ENCODE data around the gene CSPG4. TPM values are rescaled to one million over a fixed set of nuclear protein-coding genes. Genes with fewer than 3 reads are reported as not detected.
"Not testable (repeated sequence)": the region's sequence is repeated elsewhere in the genome, so short reads cannot be mapped to it uniquely, and the experiment has no call there.

The CSPG4 gene
- total RNA-seq, 4 donors from 2014 or later = 11.2 to 60.9 (median 31.3) TPM

DNA sequence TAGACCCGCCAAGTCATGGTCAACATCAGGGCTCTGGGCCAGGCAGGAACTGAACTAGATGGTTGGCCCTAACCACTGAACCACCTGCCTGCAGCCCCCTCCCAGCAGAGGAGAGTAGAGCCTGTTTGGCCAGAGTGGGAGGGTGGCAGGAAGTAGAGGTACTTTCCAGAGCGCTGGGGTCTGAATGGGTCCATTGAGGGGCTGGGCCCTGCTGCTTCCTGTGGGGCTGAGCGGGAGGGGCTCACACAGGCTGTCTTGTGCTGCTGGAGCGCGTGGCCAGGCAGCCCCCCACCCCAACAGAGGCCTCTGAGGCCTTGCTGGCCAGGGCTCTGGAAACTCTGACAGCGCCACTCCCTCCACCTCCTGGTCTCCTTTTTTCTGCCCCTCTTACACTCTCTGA lies 17.4 kb downstream of the CSPG4 start:
- H3K4me1 ChIP-seq = peaks cover 42 to 56% (median 48%) of the 10 kb centered on the region in 4 donors
- H3K4me3 ChIP-seq = no peak overlapping the region
- peak overlapping the region; percentile 84 to 94 (median 88) for H3K27ac ChIP-seq
- intact Hi-C loops (cut with DNase I; ENCODE audit: low total_unique reads) = no loop called here
- H3K9me3 ChIP-seq = no peaks in the 10 kb centered on the region
- H3K36me3 ChIP-seq = no peaks in the 10 kb centered on the region
- in situ Hi-C loops (cut with MboI; ENCODE audit: low pct_ligation_motif_present in 1 of 4, low pct_unique_long_range_greater_than_20kb in 1 of 4, low sequenced_read_pairs in 3 of 4) = no loop called here
- TF ChIP-seq, protein P1, sequence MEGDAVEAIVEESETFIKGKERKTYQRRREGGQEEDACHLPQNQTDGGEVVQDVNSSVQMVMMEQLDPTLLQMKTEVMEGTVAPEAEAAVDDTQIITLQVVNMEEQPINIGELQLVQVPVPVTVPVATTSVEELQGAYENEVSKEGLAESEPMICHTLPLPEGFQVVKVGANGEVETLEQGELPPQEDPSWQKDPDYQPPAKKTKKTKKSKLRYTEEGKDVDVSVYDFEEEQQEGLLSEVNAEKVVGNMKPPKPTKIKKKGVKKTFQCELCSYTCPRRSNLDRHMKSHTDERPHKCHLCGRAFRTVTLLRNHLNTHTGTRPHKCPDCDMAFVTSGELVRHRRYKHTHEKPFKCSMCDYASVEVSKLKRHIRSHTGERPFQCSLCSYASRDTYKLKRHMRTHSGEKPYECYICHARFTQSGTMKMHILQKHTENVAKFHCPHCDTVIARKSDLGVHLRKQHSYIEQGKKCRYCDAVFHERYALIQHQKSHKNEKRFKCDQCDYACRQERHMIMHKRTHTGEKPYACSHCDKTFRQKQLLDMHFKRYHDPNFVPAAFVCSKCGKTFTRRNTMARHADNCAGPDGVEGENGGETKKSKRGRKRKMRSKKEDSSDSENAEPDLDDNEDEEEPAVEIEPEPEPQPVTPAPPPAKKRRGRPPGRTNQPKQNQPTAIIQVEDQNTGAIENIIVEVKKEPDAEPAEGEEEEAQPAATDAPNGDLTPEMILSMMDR (IDR thresholded peaks at IDR 0.05) = no peak
- TF ChIP-seq POLR2A (IDR thresholded peaks at IDR 0.05) = no peak
- no peak for TF ChIP-seq EP300 (IDR thresholded peaks at IDR 0.05; ENCODE audit: low read depth)
- no peak for TF ChIP-seq POLR2AphosphoS5 (IDR thresholded peaks at IDR 0.05)
- DNase-seq = no peak
- 68% methylated on average over 6 of the region's 6 CpGs; no CpG with 5 or more reads in 1 of the 2 donors for WGBS, 2 donors (ENCODE audit: low coverage in 1 of 2)
- no peaks in the 10 kb centered on the region for H3K27me3 ChIP-seq

DNA sequence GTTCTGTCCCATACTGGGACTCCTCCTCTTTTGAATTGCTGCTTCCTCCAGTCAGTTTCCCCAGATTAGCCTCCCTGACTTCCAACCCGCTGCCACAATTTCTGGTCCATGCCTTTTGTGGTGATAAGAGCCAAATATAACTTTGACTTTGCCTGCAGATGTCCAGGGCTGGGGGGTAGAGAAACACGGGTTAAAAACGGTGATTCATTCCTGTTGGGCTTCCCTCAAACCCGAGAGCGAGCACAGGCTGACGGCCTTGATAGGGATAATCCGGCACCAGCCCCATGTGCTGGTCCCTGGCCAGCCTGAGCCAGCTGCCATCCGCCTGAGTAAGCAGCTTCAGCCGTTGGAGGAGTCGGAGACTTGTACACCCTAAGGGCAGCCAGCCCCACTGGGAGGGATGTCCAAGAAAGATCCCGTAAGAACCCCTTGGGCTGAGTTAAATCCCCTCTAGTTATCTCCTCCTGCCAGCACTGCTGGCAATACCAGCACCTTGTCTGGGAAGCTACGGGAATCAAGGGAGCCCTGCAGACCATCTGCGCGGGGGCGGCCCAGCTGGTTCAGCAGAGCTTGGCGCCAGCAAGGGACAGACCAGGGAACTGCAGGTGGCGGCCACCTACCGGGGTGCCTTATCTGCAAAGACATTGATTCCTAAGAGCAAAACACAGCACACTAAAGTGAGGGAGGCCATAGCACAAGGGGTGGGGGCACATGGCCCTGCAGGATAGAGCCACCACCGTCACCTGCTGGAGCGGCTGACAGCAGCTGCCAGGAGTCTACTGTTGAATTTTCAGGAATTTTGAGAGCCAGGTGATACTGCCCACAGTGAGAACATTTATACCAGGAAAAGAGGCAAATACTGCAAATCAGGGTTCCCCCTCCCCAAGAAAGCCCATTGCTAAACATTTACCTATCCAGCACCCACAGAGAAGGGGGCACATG lies 18.1 kb downstream of the CSPG4 start:
- Histone ChIP-seq H3K4me3 (no peak overlapping the region), H3K36me3 (no peaks in the 10 kb centered on the region), H3K4me1 (peaks cover 37 to 51% (median 44%) of the 10 kb centered on the region in 4 donors), H3K27ac (peak overlapping the region; percentile 84 to 94 (median 88)), H3K9me3 (no peaks in the 10 kb centered on the region), H3K27me3 (no peaks in the 10 kb centered on the region)
- peak; percentile 64 for DNase-seq
- no peak for TF ChIP-seq POLR2A (IDR thresholded peaks at IDR 0.05)
- peak; percentile 33 to 58 (median 50) for TF ChIP-seq POLR2AphosphoS5 (IDR thresholded peaks at IDR 0.05)
- TF ChIP-seq, protein P1 (IDR thresholded peaks at IDR 0.05) = peak; percentile 33 to 47 (median 45)
- in situ Hi-C loops (cut with MboI; ENCODE audit: low pct_ligation_motif_present in 1 of 4, low pct_unique_long_range_greater_than_20kb in 1 of 4, low sequenced_read_pairs in 3 of 4) = no loop called here
- WGBS, 2 donors (ENCODE audit: low coverage in 1 of 2) = 36% methylated on average over 14 of the region's 20 CpGs; no CpG with 5 or more reads in 1 of the 2 donors
- intact Hi-C loops (cut with DNase I; ENCODE audit: low total_unique reads) = no loop called here

GRCh38 chr15:75693501-75694240 lies 19.0 kb downstream of the CSPG4 start:
- DNase-seq = no peak
- 40 to 58% methylated on average over 2 to 13 of the region's 14 CpGs for WGBS, 2 donors (ENCODE audit: low coverage in 1 of 2)

DNA sequence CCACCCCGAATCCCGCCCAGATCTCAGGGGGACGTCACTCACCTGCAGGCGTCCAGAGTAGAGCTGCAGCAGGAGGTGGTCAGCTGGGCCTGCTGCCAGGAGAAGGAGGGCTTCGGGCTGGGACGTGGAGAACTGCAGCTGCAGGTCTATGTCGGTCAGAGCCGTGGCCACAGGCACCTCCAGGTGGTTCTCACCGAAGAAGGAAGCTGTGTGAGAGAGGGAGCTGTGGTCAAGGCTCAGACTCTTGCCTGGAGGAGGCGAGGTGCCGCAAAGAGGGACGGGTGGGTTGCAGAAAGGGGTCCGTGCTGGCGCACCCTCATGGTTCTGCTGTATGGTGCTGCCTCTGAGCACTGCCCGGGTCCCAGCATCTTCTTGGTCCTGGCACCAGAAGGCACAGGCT lies 19.6 kb downstream of the CSPG4 start:
- H3K27me3 ChIP-seq; in situ Hi-C loops (cut with MboI; ENCODE audit: low pct_ligation_motif_present in 1 of 4, low pct_unique_long_range_greater_than_20kb in 1 of 4, low sequenced_read_pairs in 3 of 4); intact Hi-C loops (cut with DNase I; ENCODE audit: low total_unique reads); H3K36me3 ChIP-seq; H3K9me3 ChIP-seq; DNase-seq; H3K4me3 ChIP-seq: not testable (repeated sequence)
- Histone ChIP-seq H3K27ac (peak overlapping the region; percentile 84 to 94 (median 88)), H3K4me1 (peaks cover 26 to 43% (median 39%) of the 10 kb centered on the region in 4 donors)
- 69% methylated on average over 11 of the region's 15 CpGs; no CpG with 5 or more reads in 1 of the 2 donors for WGBS, 2 donors (ENCODE audit: low coverage in 1 of 2)

More at GRCh38 chr15:75693501-75694240, 19.0 kb downstream of the CSPG4 start:
- peak overlapping the region; percentile 84 to 94 (median 88) for H3K27ac ChIP-seq
- intact Hi-C loops (cut with DNase I; ENCODE audit: low total_unique reads) = no loop called here
- TF ChIP-seq, protein P1 (IDR thresholded peaks at IDR 0.05) = no peak
- no peak for TF ChIP-seq POLR2A (IDR thresholded peaks at IDR 0.05)
- no peak for TF ChIP-seq EP300 (IDR thresholded peaks at IDR 0.05; ENCODE audit: low read depth)
- no peak for TF ChIP-seq POLR2AphosphoS5 (IDR thresholded peaks at IDR 0.05)
- in situ Hi-C loops (cut with MboI; ENCODE audit: low pct_ligation_motif_present in 1 of 4, low pct_unique_long_range_greater_than_20kb in 1 of 4, low sequenced_read_pairs in 3 of 4) = no loop called here
- peaks cover 31 to 45% (median 43%) of the 10 kb centered on the region in 4 donors for H3K4me1 ChIP-seq
- no peak overlapping the region for H3K4me3 ChIP-seq
- H3K36me3 ChIP-seq = no peaks in the 10 kb centered on the region
- H3K27me3 ChIP-seq = no peaks in the 10 kb centered on the region
- no peaks in the 10 kb centered on the region for H3K9me3 ChIP-seq

DNA sequence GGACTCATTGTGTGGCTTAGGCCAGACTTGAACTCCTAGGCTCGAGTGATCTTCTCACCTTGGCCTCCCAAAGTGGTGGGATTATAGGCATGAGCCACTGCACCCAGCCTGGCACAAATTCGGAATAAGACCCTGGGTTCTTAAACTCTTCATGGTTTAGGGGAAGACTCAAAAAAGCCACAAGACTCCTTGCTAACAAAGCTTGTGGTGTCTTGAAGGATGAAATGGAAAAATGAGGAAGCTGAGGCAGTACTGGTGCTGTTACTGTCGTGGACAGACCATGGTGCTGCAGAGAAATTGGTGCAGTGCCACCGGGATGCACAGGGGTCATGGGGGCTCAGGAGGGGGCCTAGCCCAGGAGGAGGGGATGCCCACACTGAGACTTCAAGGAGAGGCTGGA lies 20.3 kb downstream of the CSPG4 start:
- intact Hi-C loops (cut with DNase I; ENCODE audit: low total_unique reads); H3K36me3 ChIP-seq; H3K4me3 ChIP-seq; DNase-seq; in situ Hi-C loops (cut with MboI; ENCODE audit: low pct_ligation_motif_present in 1 of 4, low pct_unique_long_range_greater_than_20kb in 1 of 4, low sequenced_read_pairs in 3 of 4); H3K9me3 ChIP-seq; H3K27ac ChIP-seq; H3K27me3 ChIP-seq: not testable (repeated sequence)
- 69 to 71% methylated on average over 3 to 4 of the region's 4 CpGs for WGBS, 2 donors (ENCODE audit: low coverage in 1 of 2)
- H3K4me1 ChIP-seq = peaks cover 24 to 39% (median 36%) of the 10 kb centered on the region in 4 donors

GRCh38 chr15:75689429-75689828 lies 23.2 kb downstream of the CSPG4 start:
- in situ Hi-C loops (cut with MboI; ENCODE audit: low pct_ligation_motif_present in 1 of 4, low pct_unique_long_range_greater_than_20kb in 1 of 4, low sequenced_read_pairs in 3 of 4) = loop anchor here in 1 of 4 donors (10.0 kb wide), 1 partner anchor 115 kb away; no protein-coding TSS in a partner anchor
- H3K4me3 ChIP-seq; H3K27ac ChIP-seq; H3K9me3 ChIP-seq; H3K27me3 ChIP-seq; intact Hi-C loops (cut with DNase I; ENCODE audit: low total_unique reads); DNase-seq; H3K36me3 ChIP-seq: not testable (repeated sequence)
- H3K4me1 ChIP-seq = peaks cover 11 to 15% (median 12%) of the 10 kb centered on the region in 4 donors
- WGBS, 2 donors (ENCODE audit: low coverage in 1 of 2) = 80 to 95% methylated on average over 4 to 11 of the region's 20 CpGs
